GM12878 (cell line): ENCODE measurements around the gene CCR5AS.

ENCODE experiments used
- ATAC-seq: fragments of 200-7000 bp; cut with Tn5 transposase; 3 replicates; pipeline ENCODE4 v1.9.1; 2020; ENCODE audit warnings: mild to moderate bottlenecking, moderate library complexity
- BruUV-seq: library from RNA; stranded (reverse); fragments of 400-500 nt; replicated peaks from 2 replicates; lab custom pipeline; 2021; lab: Mats Ljungman, UMichigan
- CTCF ChIA-PET: fragments of 300-600 bp; sonication (Branson Sonifier 250); formaldehyde crosslinking; extraction: SDS; loops from one replicate; lab custom pipeline; 2021; ENCODE audit warnings: inconsistent platforms; lab: Yijun Ruan, JAX
- POLR2A ChIA-PET: fragments of 350-600 bp; formaldehyde crosslinking; extraction: SDS; loops from one replicate; lab custom pipeline; 2021; ENCODE audit warnings: inconsistent platforms; lab: Charles Lee
- RAD21 ChIA-PET: fragments of 300-600 bp; sonication (Branson Sonifier 250); formaldehyde crosslinking; loops from one replicate; lab custom pipeline; 2023; ENCODE audit warnings: antibody characterized with exemption; ENCODE audit not compliant: unreplicated experiment; lab: Charles Lee
- SMC1A ChIA-PET: fragments of 300-600 bp; sonication (Branson Sonifier 250); formaldehyde crosslinking; loops from one replicate; lab custom pipeline; 2023; ENCODE audit not compliant: unreplicated experiment, uncharacterized antibody; lab: Charles Lee
- DNase-seq: peaks from one replicate; pipeline ENCODE4 v3.0.0-alpha.2; 2011; ENCODE audit warnings: low read depth, low spot score
- FAIRE-seq: peaks from 3 replicates; lab custom pipeline; 2011; peaks lifted over from hg19 to GRCh38; lab: Jason Lieb, UNC
- H2AFZ ChIP-seq: 2 replicates; pipeline ENCODE4 v1.6.0; 2011; ENCODE audit warnings: low read depth, low read length, control low read depth; ENCODE audit not compliant: control insufficient read depth
- H3K27ac ChIP-seq: 2 replicates; pipeline ENCODE4 v1.5.1; 2011; ENCODE audit warnings: control low read depth; ENCODE audit not compliant: control insufficient read depth, insufficient read depth
- H3K27me3 ChIP-seq, 2 experiments: replicated peaks in 1 of 2; 2 replicates each; pipeline versions ENCODE4 v1.6.0 to v1.6.1; 2011; ENCODE audit warnings: low read length in 1 of 2; ENCODE audit not compliant: control insufficient read depth in 2 of 2, insufficient read depth in 2 of 2
- H3K36me3 ChIP-seq, 2 experiments: 2 replicates each; pipeline ENCODE4 v1.5.1; 2011; ENCODE audit warnings: low read length in 1 of 2; ENCODE audit not compliant: control insufficient read depth in 2 of 2, insufficient read depth in 2 of 2
- H3K4me1 ChIP-seq: 2 replicates; pipeline ENCODE4 v1.6.1; 2011; ENCODE audit warnings: mild to moderate bottlenecking, low read length, moderate library complexity, mixed read lengths; ENCODE audit not compliant: control insufficient read depth, insufficient read depth
- H3K4me2 ChIP-seq: 2 replicates; pipeline ENCODE4 v1.6.0; 2011; ENCODE audit warnings: control low read depth; ENCODE audit not compliant: control insufficient read depth, insufficient read depth
- H3K4me3 ChIP-seq: fragments of 200-600 bp; sonication (generic); 2 replicates; pipeline ENCODE4 v1.5.1; 2016
- H3K79me2 ChIP-seq: 2 replicates; pipeline ENCODE4 v1.6.0; 2011; ENCODE audit warnings: low read length; ENCODE audit not compliant: control insufficient read depth, insufficient read depth
- H3K9ac ChIP-seq: 2 replicates; pipeline ENCODE4 v1.8.0; 2011; ENCODE audit warnings: low read length, control low read depth, mixed read lengths; ENCODE audit not compliant: control insufficient read depth, insufficient read depth
- H3K9me3 ChIP-seq: replicated peaks from 3 replicates; pipeline ENCODE4 v1.5.1; 2011; ENCODE audit warnings: mild to moderate bottlenecking, low read length; ENCODE audit not compliant: control insufficient read depth, insufficient read depth
- H4K20me1 ChIP-seq: 2 replicates; pipeline ENCODE4 v1.6.0; 2011; ENCODE audit not compliant: control insufficient read depth, insufficient read depth
- CTCF ChIP-seq, 3 experiments: IDR thresholded peaks in 2 of 3; conservative IDR thresholded peaks in 1 of 3; 2 replicates each; pipeline ENCODE4 v1.5.1; 2011; ENCODE audit warnings: low read depth in 3 of 3, low read length in 3 of 3, mild to moderate bottlenecking in 3 of 3, control low read depth in 2 of 3, moderate library complexity in 2 of 3, inconsistent platforms in 1 of 3, mixed read lengths in 1 of 3; ENCODE audit not compliant: control insufficient read depth in 2 of 3, insufficient read depth in 1 of 3; ENCODE audit errors: extremely low read depth in 1 of 3
- FOXM1 ChIP-seq: IDR thresholded peaks from 2 replicates; pipeline ENCODE4 v1.6.1; 2012; ENCODE audit warnings: low read depth, mild to moderate bottlenecking, inconsistent platforms, low read length, moderate library complexity
- MEF2B ChIP-seq: fragments of 450-650 bp; IDR thresholded peaks from 2 replicates; pipeline ENCODE4 v1.6.1; 2018; ENCODE audit warnings: mild to moderate bottlenecking, moderate library complexity; ENCODE audit not compliant: partially characterized antibody, poor library complexity, severe bottlenecking
- NR2F1 ChIP-seq: fragments of 450-650 bp; conservative IDR thresholded peaks from 2 replicates; pipeline ENCODE4 v1.6.1; 2017; ENCODE audit warnings: mild to moderate bottlenecking
- SPI1 ChIP-seq: IDR thresholded peaks from 2 replicates; pipeline ENCODE4 v1.6.1; 2011; ENCODE audit warnings: low read depth, mild to moderate bottlenecking, low read length, moderate library complexity, borderline replicate concordance; ENCODE audit not compliant: insufficient read depth
- STAT3 ChIP-seq: IDR thresholded peaks from 2 replicates; pipeline ENCODE4 v1.6.1; 2011; ENCODE audit warnings: low read depth, low read length, improper control_type of control experiment
- YBX1 ChIP-seq: fragments of 450-650 bp; IDR thresholded peaks from 2 replicates; pipeline ENCODE4 v1.6.1; 2016; ENCODE audit warnings: antibody characterized with exemption
- WGBS: methylation state at CpG from one replicate; pipeline ENCODE4 v1.1.6; 2016; ENCODE audit warnings: low lambda C conversion rate; ENCODE audit not compliant: insufficient replicate concordance, insufficient coverage; ENCODE audit errors: missing lambda C conversion rate; 5-methylcytosine and 5-hydroxymethylcytosine counted together
- in situ Hi-C: fragments of 300-500 bp; cut with MboI; formaldehyde crosslinking; loops from 9 replicates; pipeline ENCODE4 v1.14.3; 2018; ENCODE audit warnings: mixed read lengths
- intact Hi-C: fragments of 100-400 bp; cut with micrococcal nuclease; formaldehyde crosslinking; loops from one replicate; pipeline ENCODE4 v1.14.2; 2022; ENCODE audit not compliant: unreplicated experiment

CCR5AS gene

GRCh38 chr3:46449755-46450552 is 43.1 kb upstream of the CCR5AS start:
- in situ Hi-C loops (no loop called here), intact Hi-C loops (no loop called here)
- ChIA-PET POLR2A (no interaction called here), SMC1A (interaction anchor here (1.0 kb wide), 1 partner anchor 373 kb away, joined by 3 read pairs; no protein-coding TSS in a partner anchor), RAD21 (interaction anchor here (1.2 kb wide), 1 partner anchor 39 kb away, joined by 5 read pairs; no protein-coding TSS in a partner anchor), CTCF (interaction anchor here (0.7 to 2.0 kb wide), 13 partner anchors 8 to 194 kb away, joined by 3 to 11 read pairs (median 4); no protein-coding TSS in a partner anchor)
- no peak overlapping the region for H3K4me2 ChIP-seq
- H3K27me3 ChIP-seq: peaks cover 2 to 6% of the 10 kb centered on the region in 2 experiments; a peak in 2 of 4 replicates
- TF ChIP-seq CTCF (IDR thresholded peaks at IDR 0.05 in 2 of 3, conservative IDR thresholded peaks at IDR 0.05 in 1 of 3; ENCODE audit: control insufficient read depth in 2 of 3, extremely low read depth in 1 of 3, insufficient read depth in 1 of 3, low read depth in 3 of 3, low read length in 3 of 3) (peak; percentile 31 to 66 (median 63)), MEF2B (no peak)
- H3K4me3 ChIP-seq: no peak overlapping the region
- no peaks in the 10 kb centered on the region for H3K9me3 ChIP-seq
- no peak overlapping the region for H3K9ac ChIP-seq
- BruUV-seq: no TSS peak
- H3K27ac ChIP-seq: no peak overlapping the region
- H2AFZ ChIP-seq: no peak overlapping the region
- no peaks in the 10 kb centered on the region for H3K36me3 ChIP-seq
- no peaks in the 10 kb centered on the region for H3K4me1 ChIP-seq
- FAIRE-seq (peak; percentile 23), ATAC-seq (0 out of 3 replicates have a peak, but pooled peaks have one; percentile 41), DNase-seq (no peak)
- no peaks in the 10 kb centered on the region for H4K20me1 ChIP-seq
- 33% methylated on average over 14 of the region's 14 CpGs for WGBS
- no peaks in the 10 kb centered on the region for H3K79me2 ChIP-seq

GRCh38 chr3:46448721-46449120 is 41.9 kb upstream of the CCR5AS start:
- no TSS peak for BruUV-seq
- Histone ChIP-seq H3K4me1 (no peaks in the 10 kb centered on the region), H3K36me3 (no peaks in the 10 kb centered on the region), H4K20me1 (no peaks in the 10 kb centered on the region), H3K4me2 (no peak overlapping the region), H3K27ac (no peak overlapping the region), H3K9me3 (no peaks in the 10 kb centered on the region), H3K4me3 (no peak overlapping the region), H2AFZ (no peak overlapping the region), H3K27me3 (peaks cover 2 to 6% of the 10 kb centered on the region in 2 experiments; a peak in 2 of 4 replicates), H3K9ac (no peak overlapping the region), H3K79me2 (no peaks in the 10 kb centered on the region)
- TF ChIP-seq SPI1 (no peak), YBX1 (no peak), STAT3 (no peak), NR2F1 (no peak), FOXM1 (no peak)
- CTCF ChIA-PET: interaction anchor here (0.9 to 2.0 kb wide), 5 partner anchors 10 to 78 kb away, joined by 3 to 11 read pairs (median 3); partner anchors contain the start of gene CCR5
- intact Hi-C loops: no loop called here
- DNase-seq (no peak), FAIRE-seq (no peak), ATAC-seq (no peak)
- SMC1A ChIA-PET: no interaction called here
- POLR2A ChIA-PET: no interaction called here
- in situ Hi-C loops: no loop called here
- RAD21 ChIA-PET: no interaction called here
- 63% methylated on average over 17 of the region's 17 CpGs for WGBS
